IMR-90 (cell line): ENCODE measurements around the gene MRPL23.

Experiments
- CEBPB ChIP-seq: IDR thresholded peaks from 2 replicates; pipeline ENCODE4 v1.6.1; 2012; ENCODE audit warnings: low read depth, low read length, improper control_type of control experiment
- CHD1 ChIP-seq: IDR thresholded peaks from 2 replicates; pipeline ENCODE4 v1.6.1; 2012; ENCODE audit warnings: low read depth, low read length, improper control_type of control experiment
- MAFK ChIP-seq: IDR thresholded peaks from 2 replicates; pipeline ENCODE4 v1.6.1; 2012; ENCODE audit warnings: low read depth, low read length, improper control_type of control experiment
- POLR2A ChIP-seq: IDR thresholded peaks from 2 replicates; pipeline ENCODE4 v1.6.1; 2012; ENCODE audit warnings: mild to moderate bottlenecking, low read depth, low read length
- RCOR1 ChIP-seq: IDR thresholded peaks from 2 replicates; pipeline ENCODE4 v1.6.1; 2012; ENCODE audit warnings: mild to moderate bottlenecking, low read length, improper control_type of control experiment; ENCODE audit not compliant: insufficient replicate concordance
- TF ChIP-seq, protein P1 (sequence below): conservative IDR thresholded peaks from 2 replicates; pipeline ENCODE4 v1.5.1; 2012; ENCODE audit warnings: mild to moderate bottlenecking, low read depth, low read length, improper control_type of control experiment

DNA sequence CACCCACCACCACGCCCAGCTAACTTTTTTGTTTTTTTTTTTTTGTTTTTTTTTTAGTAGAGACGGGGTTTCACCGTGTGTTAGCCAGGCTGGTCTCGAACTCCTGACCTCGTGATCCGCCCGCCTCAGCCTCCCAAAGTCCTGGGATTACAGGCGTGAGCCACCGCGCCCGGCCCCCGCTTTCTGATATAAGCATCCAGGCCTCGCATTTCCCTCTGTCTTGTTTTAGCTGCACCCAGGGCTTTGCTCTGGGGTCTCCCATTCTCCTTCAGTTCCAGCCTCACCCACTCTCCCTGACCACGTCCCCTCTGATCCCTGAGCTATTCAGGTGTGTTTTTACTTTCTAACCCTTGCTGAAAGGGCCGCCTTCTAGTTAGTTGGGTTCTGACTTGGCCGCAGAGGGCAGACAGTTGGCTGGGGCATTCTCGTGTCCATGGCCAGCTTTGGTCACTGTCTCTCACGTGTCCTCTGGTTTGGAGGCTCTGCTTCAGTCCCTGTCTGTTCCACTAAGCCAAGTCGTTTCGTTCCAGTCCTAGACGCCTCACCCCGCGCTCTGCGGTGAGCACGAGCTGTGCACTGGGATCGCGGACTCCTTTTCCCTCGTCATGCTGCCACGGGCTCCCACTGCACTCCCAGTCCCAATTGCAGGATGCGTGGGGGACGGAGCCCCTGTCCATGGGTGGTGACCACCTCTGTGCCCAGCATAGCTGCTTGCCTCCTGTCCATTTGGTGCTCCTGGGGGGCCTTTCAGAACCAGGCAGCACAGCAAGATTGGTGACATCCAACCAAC lies 33.7 kb upstream of the MRPL23 start:
- no peak for TF ChIP-seq CEBPB
- TF ChIP-seq, protein P1, sequence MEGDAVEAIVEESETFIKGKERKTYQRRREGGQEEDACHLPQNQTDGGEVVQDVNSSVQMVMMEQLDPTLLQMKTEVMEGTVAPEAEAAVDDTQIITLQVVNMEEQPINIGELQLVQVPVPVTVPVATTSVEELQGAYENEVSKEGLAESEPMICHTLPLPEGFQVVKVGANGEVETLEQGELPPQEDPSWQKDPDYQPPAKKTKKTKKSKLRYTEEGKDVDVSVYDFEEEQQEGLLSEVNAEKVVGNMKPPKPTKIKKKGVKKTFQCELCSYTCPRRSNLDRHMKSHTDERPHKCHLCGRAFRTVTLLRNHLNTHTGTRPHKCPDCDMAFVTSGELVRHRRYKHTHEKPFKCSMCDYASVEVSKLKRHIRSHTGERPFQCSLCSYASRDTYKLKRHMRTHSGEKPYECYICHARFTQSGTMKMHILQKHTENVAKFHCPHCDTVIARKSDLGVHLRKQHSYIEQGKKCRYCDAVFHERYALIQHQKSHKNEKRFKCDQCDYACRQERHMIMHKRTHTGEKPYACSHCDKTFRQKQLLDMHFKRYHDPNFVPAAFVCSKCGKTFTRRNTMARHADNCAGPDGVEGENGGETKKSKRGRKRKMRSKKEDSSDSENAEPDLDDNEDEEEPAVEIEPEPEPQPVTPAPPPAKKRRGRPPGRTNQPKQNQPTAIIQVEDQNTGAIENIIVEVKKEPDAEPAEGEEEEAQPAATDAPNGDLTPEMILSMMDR, result no peak
- no peak for TF ChIP-seq MAFK
- TF ChIP-seq POLR2A, result no peak
- TF ChIP-seq RCOR1, result no peak
- TF ChIP-seq CHD1, result no peak
